HG03064 (cell line): Measurements from ENCODE around the gene MATN4.

Experiments
- ATAC-seq: cut with Tn5 transposase; IDR thresholded peaks from one replicate; pipeline ENCODE4 v1.9.1; 2021; ENCODE audit warnings: low read depth; ENCODE audit not compliant: unreplicated experiment

MATN4 gene

GRCh38 chr20:45293041-45294002 lies 14.8 kb downstream of the MATN4 start:
- ATAC-seq = no peak

- no peak for ATAC-seq
These were observed 15.8 kb downstream of the MATN4 start for GRCh38 chr20:45292343-45292742.

- no peak for ATAC-seq
These were observed 16.6 kb downstream of the MATN4 start for GRCh38 chr20:45291526-45291925.

GRCh38 chr20:45290677-45291355 lies 17.3 kb downstream of the MATN4 start:
- no peak for ATAC-seq

- no peak for ATAC-seq
These were observed 18.0 kb downstream of the MATN4 start for GRCh38 chr20:45289942-45290676.

GRCh38 chr20:45288860-45289259 lies 19.2 kb downstream of the MATN4 start:
- no peak for ATAC-seq

GRCh38 chr20:45288376-45288775 lies 19.7 kb downstream of the MATN4 start:
- no peak for ATAC-seq

GRCh38 chr20:45283551-45284057 lies 24.5 kb downstream of the MATN4 start:
- ATAC-seq = no peak

- ATAC-seq = no peak
These were observed 25.2 kb downstream of the MATN4 start for GRCh38 chr20:45282700-45283550.

GRCh38 chr20:45279992-45280391 lies 28.1 kb downstream of the MATN4 start:
- ATAC-seq = no peak

GRCh38 chr20:45275338-45275737 lies 32.8 kb downstream of the MATN4 start:
- ATAC-seq = no peak

GRCh38 chr20:45269754-45270270 lies 38.3 kb downstream of the MATN4 start:
- ATAC-seq = no peak

- ATAC-seq = no peak
These were observed 39.0 kb downstream of the MATN4 start for GRCh38 chr20:45269056-45269455.

- no peak for ATAC-seq
These were observed 39.6 kb downstream of the MATN4 start for GRCh38 chr20:45268531-45268930.

GRCh38 chr20:45266977-45267376 lies 41.1 kb downstream of the MATN4 start:
- ATAC-seq = no peak

- no peak for ATAC-seq
These were observed 44.4 kb downstream of the MATN4 start for GRCh38 chr20:45263556-45264266.

- no peak for ATAC-seq
These were observed 49.4 kb downstream of the MATN4 start for GRCh38 chr20:45258664-45259063.

GRCh38 chr20:45258259-45258658 lies 49.8 kb downstream of the MATN4 start:
- ATAC-seq = no peak

- no peak for ATAC-seq
These were observed 50.4 kb downstream of the MATN4 start for GRCh38 chr20:45257711-45258110.
